ENCODE results near the gene GTF2IRD1. TPM values are rescaled to one million over a fixed set of nuclear protein-coding genes. Genes with fewer than 3 reads are reported as not detected.
A peak's percentile ranks its signal among the peaks of the same experiment; 100 is the strongest.
"Not testable (repeated sequence)": the region's sequence is repeated elsewhere in the genome, so short reads cannot be mapped to it uniquely, and the experiment has no call there.

The GTF2IRD1 gene
- total RNA-seq, 4 donors from 2014 or later, result 2.8 to 27.1 (median 17.1) TPM

DNA sequence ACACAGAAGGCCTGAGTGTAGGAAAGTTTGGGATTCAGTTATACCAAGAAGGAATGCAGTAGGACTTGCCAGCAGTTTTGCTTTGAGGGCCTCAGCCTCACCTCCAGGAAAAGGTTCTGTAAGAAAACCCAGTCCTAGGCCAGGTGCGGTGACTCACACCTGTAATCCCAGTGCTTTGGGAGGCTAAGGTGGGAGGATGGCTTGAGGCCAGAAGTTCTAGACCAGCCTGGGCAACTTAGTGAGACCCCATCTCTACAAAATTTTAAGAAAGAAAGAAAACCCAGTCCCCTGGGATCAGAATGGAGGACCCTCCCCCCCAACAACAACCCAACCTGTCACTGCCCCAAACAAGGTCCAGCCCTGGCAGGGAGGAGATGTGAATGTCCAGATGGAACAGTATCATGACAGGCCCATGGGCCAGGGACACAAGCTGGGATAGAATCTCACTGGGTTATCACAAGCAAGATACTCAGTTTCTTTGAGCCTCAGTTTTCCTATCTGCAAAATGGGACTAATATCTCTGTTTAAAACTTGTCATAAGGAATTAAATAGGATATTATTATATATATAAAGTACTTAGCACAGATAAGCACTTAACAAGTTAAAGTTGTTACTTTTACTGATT, 68.7 kb downstream of the GTF2IRD1 start:
- Histone ChIP-seq H3K9me3 (peaks cover 0 to 4% (median 0%) of the 10 kb centered on the region in 4 donors), H3K36me3 (peaks cover 0 to 40% (median 0%) of the 10 kb centered on the region in 3 donors), H3K4me3 (no peak overlapping the region), H3K4me1 (peaks cover 0 to 8% (median 2%) of the 10 kb centered on the region in 4 donors), H3K27ac (no peak overlapping the region), H3K27me3 (no peaks in the 10 kb centered on the region)
- no peak for DNase-seq
- TF ChIP-seq POLR2A (IDR thresholded peaks at IDR 0.05), result no peak

DNA sequence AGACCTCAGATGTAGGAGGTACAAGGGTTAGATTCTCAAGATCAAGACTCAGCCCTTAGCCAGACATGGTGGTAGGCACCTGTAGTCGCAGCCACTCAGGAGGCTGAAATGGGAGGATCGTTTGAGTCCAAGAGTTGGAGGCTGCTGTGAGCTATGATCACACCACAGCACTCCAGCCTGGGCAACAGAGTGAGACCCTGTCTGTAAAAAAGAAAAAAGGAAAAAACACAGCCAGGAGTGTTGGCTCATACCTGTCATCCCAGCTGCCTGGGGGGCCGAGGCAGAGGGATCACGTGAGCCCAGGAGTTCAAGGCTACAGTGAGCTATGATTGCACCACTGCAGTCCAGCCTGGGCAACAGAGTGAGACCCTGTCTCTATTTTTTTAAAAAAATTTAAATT, 69.3 kb downstream of the GTF2IRD1 start:
- peaks cover 0 to 8% (median 2%) of the 10 kb centered on the region in 4 donors for H3K4me1 ChIP-seq
- H3K36me3 ChIP-seq, result peaks cover 0 to 40% (median 0%) of the 10 kb centered on the region in 3 donors
- no peak overlapping the region for H3K27ac ChIP-seq
- H3K4me3 ChIP-seq, result no peak overlapping the region
- no peak for TF ChIP-seq POLR2A (IDR thresholded peaks at IDR 0.05)
- TF ChIP-seq, protein P1, sequence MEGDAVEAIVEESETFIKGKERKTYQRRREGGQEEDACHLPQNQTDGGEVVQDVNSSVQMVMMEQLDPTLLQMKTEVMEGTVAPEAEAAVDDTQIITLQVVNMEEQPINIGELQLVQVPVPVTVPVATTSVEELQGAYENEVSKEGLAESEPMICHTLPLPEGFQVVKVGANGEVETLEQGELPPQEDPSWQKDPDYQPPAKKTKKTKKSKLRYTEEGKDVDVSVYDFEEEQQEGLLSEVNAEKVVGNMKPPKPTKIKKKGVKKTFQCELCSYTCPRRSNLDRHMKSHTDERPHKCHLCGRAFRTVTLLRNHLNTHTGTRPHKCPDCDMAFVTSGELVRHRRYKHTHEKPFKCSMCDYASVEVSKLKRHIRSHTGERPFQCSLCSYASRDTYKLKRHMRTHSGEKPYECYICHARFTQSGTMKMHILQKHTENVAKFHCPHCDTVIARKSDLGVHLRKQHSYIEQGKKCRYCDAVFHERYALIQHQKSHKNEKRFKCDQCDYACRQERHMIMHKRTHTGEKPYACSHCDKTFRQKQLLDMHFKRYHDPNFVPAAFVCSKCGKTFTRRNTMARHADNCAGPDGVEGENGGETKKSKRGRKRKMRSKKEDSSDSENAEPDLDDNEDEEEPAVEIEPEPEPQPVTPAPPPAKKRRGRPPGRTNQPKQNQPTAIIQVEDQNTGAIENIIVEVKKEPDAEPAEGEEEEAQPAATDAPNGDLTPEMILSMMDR (IDR thresholded peaks at IDR 0.05), result no peak
- no peaks in the 10 kb centered on the region for H3K27me3 ChIP-seq
- peaks cover 0 to 4% (median 0%) of the 10 kb centered on the region in 4 donors for H3K9me3 ChIP-seq
- DNase-seq, result no peak

DNA sequence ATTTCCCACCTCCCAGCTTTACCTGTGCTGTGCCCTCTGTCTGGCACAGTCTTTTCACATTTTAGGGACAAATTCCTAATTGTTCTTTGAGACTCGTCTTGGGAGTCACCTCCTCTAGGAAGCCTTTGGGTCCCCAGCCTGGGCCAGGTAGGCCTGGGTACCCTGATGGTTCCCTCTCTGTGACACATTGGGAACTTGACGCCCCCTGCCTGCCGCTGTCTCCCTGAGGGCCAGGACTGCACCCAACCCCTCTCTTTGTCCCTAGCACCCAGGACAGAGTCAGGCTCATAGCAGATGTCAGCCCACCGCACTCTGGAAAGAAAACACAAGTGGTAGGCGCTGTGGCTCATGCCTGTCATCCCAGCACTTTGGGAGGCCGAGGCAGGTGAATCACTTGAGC, 71.4 kb downstream of the GTF2IRD1 start:
- DNase-seq, result no peak
- Histone ChIP-seq H3K4me3 (no peak overlapping the region), H3K36me3 (peaks cover 0 to 29% (median 0%) of the 10 kb centered on the region in 3 donors), H3K27me3 (no peaks in the 10 kb centered on the region), H3K9me3 (peaks cover 0 to 4% (median 0%) of the 10 kb centered on the region in 4 donors), H3K4me1 (peaks cover 0 to 8% (median 2%) of the 10 kb centered on the region in 4 donors), H3K27ac (no peak overlapping the region)
- TF ChIP-seq, protein P1 (IDR thresholded peaks at IDR 0.05), result no peak
- no peak for TF ChIP-seq POLR2A (IDR thresholded peaks at IDR 0.05)

DNA sequence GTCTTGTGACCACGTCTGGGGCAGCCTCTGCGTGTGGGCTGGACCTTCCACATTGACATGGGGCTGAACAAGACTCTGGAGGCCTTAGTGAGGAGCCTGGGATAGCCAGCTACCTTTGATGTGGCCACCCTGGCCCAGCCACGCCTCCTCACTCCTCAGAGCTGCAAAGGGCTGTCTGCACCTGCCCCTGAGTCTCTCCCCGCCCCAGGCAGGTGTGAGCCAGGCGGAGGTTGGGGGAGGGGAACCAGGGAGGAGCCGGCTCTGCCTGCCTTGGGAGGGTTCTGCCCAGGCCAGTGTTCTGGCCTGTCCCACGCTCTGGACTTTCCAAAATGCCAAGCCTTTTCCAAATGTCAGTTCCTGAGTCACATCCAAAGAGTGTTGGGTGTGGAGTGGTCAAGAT, 72.2 kb downstream of the GTF2IRD1 start:
- Histone ChIP-seq H3K4me3 (no peak overlapping the region), H3K4me1 (peaks cover 0 to 8% (median 2%) of the 10 kb centered on the region in 4 donors), H3K27ac (peak overlapping the region in 2 of 4 donors; percentile 22 to 75), H3K27me3 (no peaks in the 10 kb centered on the region), H3K9me3 (peaks cover 0 to 4% (median 0%) of the 10 kb centered on the region in 4 donors), H3K36me3 (peaks cover 0 to 28% (median 0%) of the 10 kb centered on the region in 3 donors)
- TF ChIP-seq, protein P1 (IDR thresholded peaks at IDR 0.05), result no peak
- no peak for TF ChIP-seq POLR2A (IDR thresholded peaks at IDR 0.05)
- peak in 2 of 3 donors; percentile 82 to 91 for DNase-seq

DNA sequence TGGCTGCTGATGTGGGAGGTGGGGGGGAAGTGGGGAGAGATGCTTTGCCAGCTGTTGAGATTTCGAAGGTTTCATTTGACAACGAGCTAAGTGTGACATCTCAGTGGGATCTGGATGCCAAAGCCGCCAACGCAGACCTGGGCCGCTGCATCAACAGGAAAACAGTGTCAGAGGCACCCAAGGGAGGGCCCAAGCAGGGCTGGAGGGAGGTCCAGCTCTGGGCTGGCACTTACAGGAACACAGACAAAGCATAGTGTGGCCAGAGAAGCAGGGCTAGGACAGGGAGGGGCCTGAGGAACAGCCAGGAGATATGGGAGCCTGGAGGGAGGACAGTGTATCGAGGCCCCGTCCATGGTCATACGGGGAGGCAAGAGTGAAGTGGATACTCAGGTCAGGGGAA, 73.1 kb downstream of the GTF2IRD1 start:
- peaks cover 0 to 2% (median 0%) of the 10 kb centered on the region in 4 donors for H3K9me3 ChIP-seq
- no peak for TF ChIP-seq POLR2A (IDR thresholded peaks at IDR 0.05)
- TF ChIP-seq, protein P1 (IDR thresholded peaks at IDR 0.05), result no peak
- no peaks in the 10 kb centered on the region for H3K27me3 ChIP-seq
- no peak overlapping the region for H3K4me3 ChIP-seq
- DNase-seq, result no peak
- peaks cover 0 to 22% (median 0%) of the 10 kb centered on the region in 3 donors for H3K36me3 ChIP-seq
- peaks cover 0 to 8% (median 2%) of the 10 kb centered on the region in 4 donors for H3K4me1 ChIP-seq
- H3K27ac ChIP-seq, result peak overlapping the region in 1 of 4 donors; percentile 75

DNA sequence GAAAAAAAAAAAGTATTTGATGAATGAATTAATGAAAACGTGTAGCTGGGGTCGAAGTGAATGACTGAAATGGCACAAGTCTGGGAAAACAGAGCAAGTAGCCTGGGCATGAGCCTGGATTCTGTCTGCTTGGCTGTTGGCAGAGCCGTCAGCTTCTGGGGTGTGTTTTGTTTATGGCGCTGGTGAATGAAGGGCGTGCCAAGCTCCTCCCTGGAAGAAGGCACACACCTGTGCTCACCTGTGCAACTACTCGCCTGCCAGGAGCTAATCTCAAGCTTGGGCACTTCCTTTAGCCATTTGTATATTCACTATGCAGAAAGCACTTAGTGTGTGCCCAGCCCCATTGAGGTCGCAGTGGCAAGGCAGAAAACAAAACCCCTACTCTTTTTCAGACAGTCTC, 74.1 kb downstream of the GTF2IRD1 start:
- H3K36me3 ChIP-seq, result peaks cover 0 to 24% (median 0%) of the 10 kb centered on the region in 3 donors
- H3K4me3 ChIP-seq, result no peak overlapping the region
- H3K27me3 ChIP-seq, result no peaks in the 10 kb centered on the region
- H3K9me3 ChIP-seq, result no peaks in the 10 kb centered on the region
- H3K4me1 ChIP-seq, result peaks cover 0 to 8% (median 2%) of the 10 kb centered on the region in 4 donors
- DNase-seq, result peak in 2 of 3 donors; percentile 81 to 83
- peak in 1 of 2 donors; percentile 32 for TF ChIP-seq POLR2A (IDR thresholded peaks at IDR 0.05)
- TF ChIP-seq, protein P1 (IDR thresholded peaks at IDR 0.05), result no peak
- peak overlapping the region in 3 of 4 donors; percentile 22 to 65 (median 58) for H3K27ac ChIP-seq

DNA sequence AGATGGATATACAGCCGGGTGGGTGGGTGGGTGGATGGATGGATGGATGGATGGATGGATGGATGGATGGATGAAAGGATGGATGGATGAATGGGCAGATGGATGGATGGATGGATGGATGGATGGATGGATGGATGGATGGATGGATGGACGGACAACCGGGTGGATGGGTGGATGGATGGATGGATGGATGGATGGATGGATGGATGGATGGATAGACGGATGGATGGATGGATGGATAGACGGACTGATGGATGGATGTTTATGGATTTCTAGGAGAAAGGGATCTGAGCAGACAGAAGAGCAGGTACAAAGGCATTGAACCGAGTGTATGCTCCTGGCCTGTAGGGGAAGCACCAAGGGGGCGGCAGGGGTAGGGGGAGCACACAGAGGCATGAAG, 75.1 kb downstream of the GTF2IRD1 start:
- not testable (repeated sequence) for H3K27ac ChIP-seq, H3K9me3 ChIP-seq, H3K27me3 ChIP-seq, H3K4me1 ChIP-seq, DNase-seq, H3K4me3 ChIP-seq
- peaks cover 0 to 28% (median 0%) of the 10 kb centered on the region in 3 donors for H3K36me3 ChIP-seq

Measured in Peyer's patch (tissue), 4 donors.